Measurements from ENCODE around the gene YPEL2. TPM values are rescaled to one million over a fixed set of nuclear protein-coding genes. Genes with fewer than 3 reads are reported as not detected.

The YPEL2 gene
- total and polyA plus RNA-seq, 2 donors (not counting 1 experiment from before 2014, with no cell fraction given) = 4.8 to 7.8 TPM

GRCh38 chr17:59417452-59417851, 86.0 kb downstream of the YPEL2 start:
- no peak overlapping the region for H3K27ac ChIP-seq (ENCODE audit: insufficient read depth, low read length)
- H3K36me3 ChIP-seq (ENCODE audit: control insufficient read depth, insufficient read depth, low read length) = no peaks in the 10 kb centered on the region
- H3K79me2 ChIP-seq (ENCODE audit: control insufficient read depth, insufficient read depth, low read length) = no peaks in the 10 kb centered on the region
- TF ChIP-seq EZH2 (IDR thresholded peaks at IDR 0.05; ENCODE audit: low read length, missing control alignments) = no peak
- no peak for TF ChIP-seq CTCF (conservative IDR thresholded peaks at IDR 0.05 in 1 of 2, IDR thresholded peaks at IDR 0.05 in 1 of 2; ENCODE audit: low read depth in 1 of 2, low read length in 2 of 2)
- no peaks in the 10 kb centered on the region for H3K9me3 ChIP-seq (ENCODE audit: control insufficient read depth, insufficient read depth, low read depth, low read length)
- H3K4me1 ChIP-seq (ENCODE audit: control insufficient read depth, extremely low read depth, insufficient read depth, low read length) = no peaks in the 10 kb centered on the region
- no peak for DNase-seq (ENCODE audit: low read depth in 2 of 2)
- peaks cover 3% of the 10 kb centered on the region for H3K27me3 ChIP-seq (ENCODE audit: control insufficient read depth, insufficient read depth, low read length)
- no peak overlapping the region for H2AFZ ChIP-seq (ENCODE audit: low read length)
- no peak overlapping the region for H3K4me2 ChIP-seq (ENCODE audit: extremely low read depth, insufficient read depth, low read length)
- no peaks in the 10 kb centered on the region for H4K20me1 ChIP-seq (ENCODE audit: control insufficient read depth, extremely low read depth, insufficient read depth, low read length)
- H3K9ac ChIP-seq (ENCODE audit: insufficient read depth, low read length) = no peak overlapping the region
- no peak overlapping the region for H3K4me3 ChIP-seq (replicated peaks in 1 of 4; ENCODE audit: control extremely low read depth in 1 of 4, insufficient read depth in 1 of 4, low read depth in 3 of 4, low read length in 4 of 4)

DNA sequence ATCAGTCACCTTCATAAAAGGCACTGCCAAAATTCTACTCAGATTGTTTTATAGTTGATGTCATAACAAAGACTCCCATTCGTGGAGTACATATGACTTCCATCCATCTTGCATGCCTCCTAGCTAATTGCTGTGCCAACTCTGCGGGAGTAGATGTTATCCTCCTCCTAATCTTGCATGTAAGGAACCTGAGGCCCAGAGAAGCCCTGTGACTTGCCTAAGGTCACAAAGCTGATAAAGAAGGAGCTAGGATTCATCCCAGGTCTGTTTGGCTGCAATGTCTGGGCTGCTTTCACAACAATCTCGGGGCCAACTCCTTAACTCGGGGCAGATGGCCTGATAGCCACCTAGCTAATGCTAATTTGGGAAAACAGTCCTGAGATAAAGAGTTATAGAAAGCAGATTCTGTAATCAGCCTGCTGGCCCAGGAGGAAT, 87.3 kb downstream of the YPEL2 start:
- Histone ChIP-seq H2AFZ (ENCODE audit: low read length) (no peak overlapping the region), H4K20me1 (ENCODE audit: control insufficient read depth, extremely low read depth, insufficient read depth, low read length) (no peaks in the 10 kb centered on the region), H3K4me3 (replicated peaks in 1 of 4; ENCODE audit: control extremely low read depth in 1 of 4, insufficient read depth in 1 of 4, low read depth in 3 of 4, low read length in 4 of 4) (no peak overlapping the region), H3K4me2 (ENCODE audit: extremely low read depth, insufficient read depth, low read length) (no peak overlapping the region), H3K36me3 (ENCODE audit: control insufficient read depth, insufficient read depth, low read length) (no peaks in the 10 kb centered on the region), H3K9ac (ENCODE audit: insufficient read depth, low read length) (no peak overlapping the region), H3K79me2 (ENCODE audit: control insufficient read depth, insufficient read depth, low read length) (no peaks in the 10 kb centered on the region), H3K27ac (ENCODE audit: insufficient read depth, low read length) (no peak overlapping the region), H3K27me3 (ENCODE audit: control insufficient read depth, insufficient read depth, low read length) (peaks cover 3% of the 10 kb centered on the region), H3K9me3 (ENCODE audit: control insufficient read depth, insufficient read depth, low read depth, low read length) (peaks cover 2% of the 10 kb centered on the region), H3K4me1 (ENCODE audit: control insufficient read depth, extremely low read depth, insufficient read depth, low read length) (peaks cover 2% of the 10 kb centered on the region)
- DNase-seq (ENCODE audit: low read depth in 2 of 2) = peak in 1 of 2 donors; percentile 13
- TF ChIP-seq EZH2 (IDR thresholded peaks at IDR 0.05; ENCODE audit: low read length, missing control alignments) = no peak

DNA sequence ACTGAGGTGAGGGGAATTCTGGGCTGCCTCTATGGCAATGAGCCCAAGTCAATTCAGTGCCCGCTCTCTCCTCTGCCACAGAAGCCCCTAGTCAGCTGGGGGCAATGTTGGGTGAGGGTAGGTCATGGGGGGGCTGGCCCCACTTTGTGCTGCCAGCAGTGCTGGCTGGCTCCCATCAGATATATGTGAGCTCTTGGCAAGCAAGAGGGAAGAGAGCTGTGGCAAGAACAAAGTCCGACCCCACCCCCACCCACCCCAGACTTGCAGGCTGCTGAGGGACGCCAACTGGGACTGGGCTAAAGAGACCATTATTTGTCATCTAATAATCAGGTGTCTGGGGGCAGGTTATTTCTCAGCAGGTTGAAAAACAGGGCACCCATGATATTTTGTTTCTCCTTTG, 89.4 kb downstream of the YPEL2 start:
- Histone ChIP-seq H3K27ac (ENCODE audit: insufficient read depth, low read length) (no peak overlapping the region), H2AFZ (ENCODE audit: low read length) (no peak overlapping the region), H3K36me3 (ENCODE audit: control insufficient read depth, insufficient read depth, low read length) (no peaks in the 10 kb centered on the region), H3K4me1 (ENCODE audit: control insufficient read depth, extremely low read depth, insufficient read depth, low read length) (peaks cover 4% of the 10 kb centered on the region), H3K9me3 (ENCODE audit: control insufficient read depth, insufficient read depth, low read depth, low read length) (peaks cover 2% of the 10 kb centered on the region), H3K9ac (ENCODE audit: insufficient read depth, low read length) (no peak overlapping the region), H3K4me2 (ENCODE audit: extremely low read depth, insufficient read depth, low read length) (no peak overlapping the region), H3K79me2 (ENCODE audit: control insufficient read depth, insufficient read depth, low read length) (no peaks in the 10 kb centered on the region), H4K20me1 (ENCODE audit: control insufficient read depth, extremely low read depth, insufficient read depth, low read length) (no peaks in the 10 kb centered on the region), H3K27me3 (ENCODE audit: control insufficient read depth, insufficient read depth, low read length) (peaks cover under 1% of the 10 kb centered on the region), H3K4me3 (replicated peaks in 1 of 4; ENCODE audit: control extremely low read depth in 1 of 4, insufficient read depth in 1 of 4, low read depth in 3 of 4, low read length in 4 of 4) (no peak overlapping the region)
- TF ChIP-seq EZH2 (IDR thresholded peaks at IDR 0.05; ENCODE audit: low read length, missing control alignments) = no peak
- TF ChIP-seq CTCF (conservative IDR thresholded peaks at IDR 0.05 in 1 of 2, IDR thresholded peaks at IDR 0.05 in 1 of 2; ENCODE audit: low read depth in 1 of 2, low read length in 2 of 2) = no peak
- no peak for DNase-seq (ENCODE audit: low read depth in 2 of 2)
